Right kidney (tissue), 1 donor: ENCODE data around the gene SAMD4B.
A peak's percentile ranks its signal among the peaks of the same experiment; 100 is the strongest.

ENCODE experiments used
- DNase-seq: peaks from one replicate; pipeline ENCODE4 v3.0.0-alpha.2; 2016

The SAMD4B gene

DNA sequence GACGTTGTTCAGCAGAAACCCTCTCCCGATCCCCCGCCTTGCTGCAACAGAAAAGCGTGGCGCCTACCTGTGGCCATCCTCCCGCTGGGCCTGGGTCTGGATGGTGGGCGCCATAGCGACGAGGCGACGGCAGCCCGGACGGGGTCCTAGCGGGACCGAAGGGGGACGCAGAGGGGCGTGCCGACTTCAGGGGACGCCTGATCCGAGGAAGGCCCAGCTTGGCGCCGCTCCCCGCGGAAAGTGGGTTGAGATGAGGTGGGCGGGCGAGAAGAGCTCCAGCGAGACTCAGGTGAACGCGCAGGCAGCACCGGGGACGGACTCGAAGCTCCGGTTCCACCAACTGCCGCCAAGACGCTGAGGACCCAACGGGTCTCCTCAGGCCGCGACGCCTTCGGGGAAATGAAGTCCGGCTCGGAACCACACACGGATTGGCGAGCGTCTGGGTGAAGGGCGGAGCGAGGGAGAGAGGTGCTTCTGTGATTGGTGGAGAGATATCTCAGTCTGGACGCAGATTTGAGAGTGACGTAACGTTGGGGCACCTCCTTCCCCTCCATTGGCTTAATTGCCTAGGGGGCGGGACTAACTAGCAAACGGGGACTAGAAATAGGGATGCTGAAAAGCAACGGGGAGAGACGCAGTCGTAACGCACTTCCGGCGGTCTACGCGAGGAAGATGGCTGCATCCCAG is 48.7 kb downstream of the SAMD4B start, which contains the start of the genes MED29 and PAF1:
MED29 (plus strand) TSS at position 628 of the 687 bp plus-strand sequence; CDS start at position 673, 45 bp downstream.
PAF1 (minus strand) TSS at position 356 of the 687 bp plus-strand sequence; CDS start at position 114, 242 bp downstream.
- DNase-seq, result peak; percentile 98

GRCh38 chr19:39397360-39398296 is 55.4 kb downstream of the SAMD4B start:
- peak; percentile 69 for DNase-seq

GRCh38 chr19:39398297-39398864 is 56.2 kb downstream of the SAMD4B start:
- DNase-seq, result no peak

DNA sequence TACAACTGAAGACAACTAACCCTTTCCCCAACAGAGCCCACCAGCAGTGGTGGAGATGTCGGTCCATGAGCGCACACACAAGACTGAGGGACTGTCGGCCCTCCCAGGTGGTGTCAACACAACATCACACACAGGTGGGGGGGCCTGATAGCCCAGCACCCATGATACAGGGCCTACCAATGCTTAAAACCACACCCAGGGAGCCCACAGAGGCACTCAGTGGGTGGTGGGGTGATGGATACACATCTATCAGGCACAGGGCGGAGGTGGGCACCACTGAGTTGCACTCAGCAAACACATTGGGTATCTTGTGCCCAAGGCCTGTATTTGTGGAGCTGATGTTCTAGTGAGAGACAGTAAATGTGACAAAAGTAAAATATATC is 57.4 kb downstream of the SAMD4B start:
- DNase-seq, result no peak

- no peak for DNase-seq
Observed at GRCh38 chr19:39400061-39400460, 57.8 kb downstream of the SAMD4B start.

- DNase-seq, result no peak
Observed at GRCh38 chr19:39401070-39401548, 58.9 kb downstream of the SAMD4B start.

- DNase-seq, result peak; percentile 41
Observed at GRCh38 chr19:39401549-39402345, 59.5 kb downstream of the SAMD4B start.

DNA sequence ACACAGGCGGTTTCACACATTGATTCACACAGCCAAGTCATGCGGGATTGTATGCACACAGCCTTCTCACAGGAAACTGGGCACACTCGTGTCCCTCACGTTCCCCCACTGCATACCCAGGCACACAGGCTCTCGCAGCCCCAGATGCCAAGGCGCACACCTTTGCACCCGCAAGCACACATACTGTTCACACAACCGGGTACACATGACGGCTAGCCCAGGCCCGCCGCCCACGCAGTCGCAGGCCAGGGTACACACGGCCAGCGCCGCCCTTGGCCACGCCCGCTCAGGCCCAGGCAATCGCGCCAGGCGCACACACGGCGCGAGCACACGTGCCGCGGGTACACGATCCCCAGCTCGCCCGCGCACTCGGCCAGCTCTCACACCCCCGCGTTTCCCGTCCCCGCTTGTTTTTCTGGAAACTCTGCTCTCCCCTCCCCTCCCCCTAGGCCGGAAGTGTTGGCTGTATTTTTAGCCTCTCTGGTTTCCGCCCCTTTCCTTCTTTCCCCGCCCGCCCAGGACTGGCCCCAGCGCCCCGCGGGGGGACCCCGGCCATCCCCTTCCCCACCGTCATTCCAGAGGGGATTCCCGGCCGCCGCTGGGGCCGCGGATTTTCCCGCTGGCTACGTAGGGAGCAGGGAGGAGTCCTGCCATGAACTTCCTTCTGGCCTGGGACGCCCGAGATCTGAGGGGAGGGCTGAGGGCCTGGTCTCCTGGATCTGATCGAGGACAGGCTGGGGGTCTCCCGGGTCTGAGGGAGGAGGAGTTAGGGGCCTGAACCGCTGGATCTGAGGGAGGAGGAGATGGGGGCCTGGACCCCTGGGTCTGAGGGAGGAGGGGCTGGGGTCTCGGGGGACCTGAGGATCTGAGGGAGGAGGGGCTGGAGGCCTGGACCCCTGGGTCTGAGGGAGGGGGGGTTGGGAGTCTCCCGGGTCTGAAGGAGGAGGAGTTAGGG is 60.4 kb downstream of the SAMD4B start:
- peak; percentile 84 for DNase-seq

- DNase-seq, result peak; percentile 82
Observed at GRCh38 chr19:39403331-39404312, 61.4 kb downstream of the SAMD4B start.

GRCh38 chr19:39405261-39405957 is 63.2 kb downstream of the SAMD4B start:
- no peak for DNase-seq

DNA sequence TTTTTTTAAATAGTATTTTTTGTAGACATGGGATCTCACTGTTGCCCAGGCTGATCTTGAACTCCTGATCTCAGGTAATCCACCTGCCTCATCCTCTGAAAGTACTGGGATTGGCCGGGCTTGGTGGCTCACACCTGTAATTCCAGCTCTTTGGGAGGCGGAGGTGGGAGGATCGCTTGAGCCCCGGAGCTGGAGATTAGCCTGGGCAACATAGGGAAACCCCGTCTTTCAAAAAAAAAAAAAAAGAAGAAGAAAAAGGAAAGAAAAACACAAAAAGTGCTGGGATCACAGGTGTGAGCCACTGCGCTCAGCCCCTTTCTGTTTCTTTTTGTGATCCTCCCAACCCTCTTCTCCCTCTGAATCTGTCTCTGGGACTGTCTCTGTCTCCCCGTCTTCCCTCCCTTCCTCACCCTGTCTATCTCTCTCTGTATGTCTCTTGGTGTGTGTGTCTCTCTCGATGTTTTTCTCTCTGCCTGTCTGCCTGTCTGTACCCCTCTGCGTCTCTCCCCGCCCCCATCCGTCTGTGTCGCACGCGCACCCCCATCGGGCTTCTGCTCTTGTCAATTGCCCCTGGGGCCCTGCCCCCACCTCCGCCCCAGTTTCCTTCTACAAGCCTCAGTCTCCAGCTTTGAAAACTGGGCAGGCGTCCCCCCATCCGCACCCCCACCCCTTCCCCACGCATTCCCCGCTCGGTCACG is 63.9 kb downstream of the SAMD4B start:
- DNase-seq, result peak; percentile 56

DNA sequence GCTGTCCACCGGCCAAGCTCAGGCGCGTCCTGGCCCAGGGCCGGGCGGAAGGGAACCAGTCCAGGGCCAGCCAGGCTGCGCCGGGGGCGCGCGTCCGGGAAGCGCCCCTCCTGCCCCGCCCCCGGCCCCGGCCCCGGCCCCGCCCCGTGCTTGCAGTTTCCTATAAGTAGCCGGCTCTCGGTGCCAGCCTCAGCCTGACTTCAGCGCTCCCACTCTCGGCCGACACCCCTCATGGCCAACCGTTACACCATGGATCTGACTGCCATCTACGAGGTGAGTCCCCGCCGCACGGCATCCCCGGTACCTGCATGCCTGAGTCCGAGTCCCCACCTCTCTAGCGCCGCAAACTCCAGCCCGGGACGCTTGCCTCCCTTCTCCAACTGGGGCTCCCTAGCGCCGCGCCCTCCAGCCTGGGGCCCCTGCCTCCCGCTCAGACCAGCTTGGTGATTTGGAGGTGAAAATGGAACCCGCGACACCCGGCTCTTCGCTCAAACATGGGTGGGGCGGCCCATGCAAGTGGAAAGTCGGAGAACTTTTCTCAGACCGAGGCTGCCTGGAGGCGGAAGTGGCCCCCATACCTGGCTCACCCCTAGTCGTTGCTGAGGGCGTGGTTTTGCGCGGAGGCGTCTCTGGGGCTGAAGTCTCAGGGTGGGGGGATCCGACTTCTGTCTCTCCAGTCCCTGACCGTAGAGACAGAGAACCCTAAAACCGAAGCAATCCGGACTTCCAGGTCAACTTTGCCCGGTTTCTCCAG is 64.6 kb downstream of the SAMD4B start, which contains the start of gene ZFP36:
ZFP36 (plus strand) TSS at position 192 of the 754 bp plus-strand sequence; CDS start at position 250, 58 bp downstream.
- DNase-seq, result peak; percentile 84

- no peak for DNase-seq
Observed at GRCh38 chr19:39407410-39407659, 65.1 kb downstream of the SAMD4B start.

DNA sequence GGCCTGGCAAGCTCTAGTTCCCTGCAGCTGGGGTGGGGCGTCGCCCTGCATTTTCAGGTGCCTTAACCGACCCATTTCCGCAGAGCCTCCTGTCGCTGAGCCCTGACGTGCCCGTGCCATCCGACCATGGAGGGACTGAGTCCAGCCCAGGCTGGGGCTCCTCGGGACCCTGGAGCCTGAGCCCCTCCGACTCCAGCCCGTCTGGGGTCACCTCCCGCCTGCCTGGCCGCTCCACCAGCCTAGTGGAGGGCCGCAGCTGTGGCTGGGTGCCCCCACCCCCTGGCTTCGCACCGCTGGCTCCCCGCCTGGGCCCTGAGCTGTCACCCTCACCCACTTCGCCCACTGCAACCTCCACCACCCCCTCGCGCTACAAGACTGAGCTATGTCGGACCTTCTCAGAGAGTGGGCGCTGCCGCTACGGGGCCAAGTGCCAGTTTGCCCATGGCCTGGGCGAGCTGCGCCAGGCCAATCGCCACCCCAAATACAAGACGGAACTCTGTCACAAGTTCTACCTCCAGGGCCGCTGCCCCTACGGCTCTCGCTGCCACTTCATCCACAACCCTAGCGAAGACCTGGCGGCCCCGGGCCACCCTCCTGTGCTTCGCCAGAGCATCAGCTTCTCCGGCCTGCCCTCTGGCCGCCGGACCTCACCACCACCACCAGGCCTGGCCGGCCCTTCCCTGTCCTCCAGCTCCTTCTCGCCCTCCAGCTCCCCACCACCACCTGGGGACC is 65.6 kb downstream of the SAMD4B start:
- peak; percentile 43 for DNase-seq

DNA sequence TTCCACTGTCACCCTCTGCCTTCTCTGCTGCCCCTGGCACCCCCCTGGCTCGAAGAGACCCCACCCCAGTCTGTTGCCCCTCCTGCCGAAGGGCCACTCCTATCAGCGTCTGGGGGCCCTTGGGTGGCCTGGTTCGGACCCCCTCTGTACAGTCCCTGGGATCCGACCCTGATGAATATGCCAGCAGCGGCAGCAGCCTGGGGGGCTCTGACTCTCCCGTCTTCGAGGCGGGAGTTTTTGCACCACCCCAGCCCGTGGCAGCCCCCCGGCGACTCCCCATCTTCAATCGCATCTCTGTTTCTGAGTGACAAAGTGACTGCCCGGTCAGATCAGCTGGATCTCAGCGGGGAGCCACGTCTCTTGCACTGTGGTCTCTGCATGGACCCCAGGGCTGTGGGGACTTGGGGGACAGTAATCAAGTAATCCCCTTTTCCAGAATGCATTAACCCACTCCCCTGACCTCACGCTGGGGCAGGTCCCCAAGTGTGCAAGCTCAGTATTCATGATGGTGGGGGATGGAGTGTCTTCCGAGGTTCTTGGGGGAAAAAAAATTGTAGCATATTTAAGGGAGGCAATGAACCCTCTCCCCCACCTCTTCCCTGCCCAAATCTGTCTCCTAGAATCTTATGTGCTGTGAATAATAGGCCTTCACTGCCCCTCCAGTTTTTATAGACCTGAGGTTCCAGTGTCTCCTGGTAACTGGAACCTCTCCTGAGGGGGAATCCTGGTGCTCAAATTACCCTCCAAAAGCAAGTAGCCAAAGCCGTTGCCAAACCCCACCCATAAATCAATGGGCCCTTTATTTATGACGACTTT is 66.4 kb downstream of the SAMD4B start:
- DNase-seq, result no peak
